Liver (tissue), 9 donors: ENCODE data around the gene DUXA. TPM values are rescaled to one million over a fixed set of nuclear protein-coding genes. Genes with fewer than 3 reads are reported as not detected.
"Not testable (repeated sequence)": the region's sequence is repeated elsewhere in the genome, so short reads cannot be mapped to it uniquely, and the experiment has no call there.

ENCODE experiments used
- DNase-seq: peaks from one replicate; pipeline ENCODE4 v3.0.0-alpha.2; 2017; ENCODE audit warnings: low spot score
- H3K27ac ChIP-seq, 2 donors: one replicate each; pipeline ENCODE4 v1.7.0; 2013; ENCODE audit warnings: inconsistent platforms in 2 of 2, low read length in 2 of 2, control low read depth in 1 of 2, low read depth in 1 of 2, mild to moderate bottlenecking in 1 of 2
- H3K27me3 ChIP-seq, 4 donors: one replicate each; pipeline versions ENCODE4 v1.6.1 to v1.7.0; 2013; ENCODE audit warnings: low read length in 3 of 4, inconsistent platforms in 1 of 4, mild to moderate bottlenecking in 1 of 4, moderate library complexity in 1 of 4; ENCODE audit not compliant: control insufficient read depth in 4 of 4, insufficient read depth in 4 of 4
- H3K36me3 ChIP-seq, 4 donors: one replicate each; pipeline versions ENCODE4 v1.6.1 to v1.7.0; 2013; ENCODE audit warnings: low read length in 3 of 4, mild to moderate bottlenecking in 3 of 4, low read depth in 1 of 4, moderate library complexity in 1 of 4; ENCODE audit not compliant: control insufficient read depth in 4 of 4, insufficient read depth in 3 of 4
- H3K4me1 ChIP-seq, 4 donors: one replicate each; pipeline versions ENCODE4 v1.6.1 to v1.7.0; 2013; ENCODE audit warnings: low read length in 3 of 4, mild to moderate bottlenecking in 3 of 4, moderate library complexity in 1 of 4; ENCODE audit not compliant: control insufficient read depth in 4 of 4, insufficient read depth in 4 of 4
- H3K4me3 ChIP-seq, 3 donors: one replicate each; pipeline versions ENCODE4 v1.6.1 to v1.7.0; 2013; ENCODE audit warnings: low read length in 3 of 3, control low read depth in 1 of 3, low read depth in 1 of 3, mild to moderate bottlenecking in 1 of 3
- H3K9ac ChIP-seq, 2 donors: one replicate each; pipeline ENCODE4 v1.7.0; 2013; ENCODE audit warnings: low read length in 2 of 2, mild to moderate bottlenecking in 2 of 2, moderate library complexity in 2 of 2, control low read depth in 1 of 2, low read depth in 1 of 2
- H3K9me3 ChIP-seq, 4 donors: one replicate each; pipeline versions ENCODE4 v1.6.1 to v1.7.0; 2013; ENCODE audit warnings: low read length in 3 of 4; ENCODE audit not compliant: control insufficient read depth in 4 of 4
- ATF3 ChIP-seq: IDR thresholded peaks from 2 replicates; pipeline ENCODE4 v1.6.1; 2016; ENCODE audit warnings: antibody characterized with exemption
- CTCF ChIP-seq: fragments of 150-350 bp; IDR thresholded peaks from 2 replicates; pipeline ENCODE4 v1.5.1; 2017; ENCODE audit warnings: improper control_type of control experiment, low read depth, low read length; ENCODE audit not compliant: missing input control
- EGR1 ChIP-seq, 2 donors: IDR thresholded peaks; 2 replicates each; pipeline ENCODE4 v1.6.1; 2016 to 2018; ENCODE audit warnings: antibody characterized with exemption in 2 of 2, low read depth in 2 of 2
- FOXA1 ChIP-seq: IDR thresholded peaks from 2 replicates; pipeline ENCODE4 v1.6.1; 2016; ENCODE audit warnings: antibody characterized with exemption
- GABPA ChIP-seq, 2 donors: IDR thresholded peaks in 1 of 2; conservative IDR thresholded peaks in 1 of 2; 2 replicates each; pipeline ENCODE4 v1.6.1; 2016; ENCODE audit warnings: antibody characterized with exemption in 2 of 2, mild to moderate bottlenecking in 1 of 2, moderate library complexity in 1 of 2
- HNF4G ChIP-seq: IDR thresholded peaks from 2 replicates; pipeline ENCODE4 v1.6.1; 2016; ENCODE audit warnings: antibody characterized with exemption
- JUND ChIP-seq, 2 donors: IDR thresholded peaks; 2 replicates each; pipeline ENCODE4 v1.6.1; 2016; ENCODE audit warnings: antibody characterized with exemption in 2 of 2
- MAX ChIP-seq: IDR thresholded peaks from 2 replicates; pipeline ENCODE4 v1.6.1; 2016; ENCODE audit warnings: antibody characterized with exemption
- RAD21 ChIP-seq, 2 donors: IDR thresholded peaks; 2 replicates each; pipeline ENCODE4 v1.6.1; 2016; ENCODE audit warnings: antibody characterized with exemption in 2 of 2, mild to moderate bottlenecking in 2 of 2
- REST ChIP-seq: IDR thresholded peaks from 2 replicates; pipeline ENCODE4 v1.6.1; 2016; ENCODE audit warnings: antibody characterized with exemption, mild to moderate bottlenecking
- RXRA ChIP-seq, 2 donors: IDR thresholded peaks; 2 replicates each; pipeline ENCODE4 v1.6.1; 2017 to 2018; ENCODE audit warnings: antibody characterized with exemption in 2 of 2, mild to moderate bottlenecking in 1 of 2
- TAF1 ChIP-seq: conservative IDR thresholded peaks from 2 replicates; pipeline ENCODE4 v1.6.1; 2016; ENCODE audit warnings: antibody characterized with exemption, mild to moderate bottlenecking
- YY1 ChIP-seq: IDR thresholded peaks from 2 replicates; pipeline ENCODE4 v1.6.1; 2016; ENCODE audit warnings: antibody characterized with exemption, mild to moderate bottlenecking
- ZBTB33 ChIP-seq: IDR thresholded peaks from 2 replicates; pipeline ENCODE4 v1.6.1; 2016; ENCODE audit warnings: antibody characterized with exemption
- WGBS: extraction: QIAGEN DNeasy Blood & Tissue Kit; methylation state at CpG from one replicate; pipeline ENCODE4 v1.1.7; 2013; 5-methylcytosine and 5-hydroxymethylcytosine counted together
- polyA plus RNA-seq, 2 donors: library from polyadenylated mRNA; stranded (reverse) in 1 of 2; unstranded in 1 of 2; fragments of 200-250 nt in 1 of 2; fragments of >200 nt in 1 of 2; fragmentation: Nextera tagmentation in 1 of 2; extraction: Ambion mirVana in 1 of 2; gene quantifications; one replicate each; pipeline versions ENCODE4 v1.2.1 to v1.2.3, GENCODE V29; 2013 to 2015
- total RNA-seq, 2 donors: library from RNA; depleted of rRNA; stranded (reverse); fragments of >200 nt; gene quantifications; one replicate each; pipeline ENCODE4 v1.2.3, GENCODE V29; 2014
- donor health status: healthy.
- donor health status: healthy.
- donor health status: healthy.
- donor health status: healthy.
- donor health status: healthy.

The DUXA gene
- total and polyA plus RNA-seq, 4 donors: not detected

GRCh38 chr19:57210381-57210780 is 43.1 kb upstream of the DUXA start:
- 84% methylated on average over 4 of the region's 4 CpGs for WGBS
- no peak overlapping the region for H3K27ac ChIP-seq
- H3K36me3 ChIP-seq: peaks cover 11 to 71% (median 56%) of the 10 kb centered on the region in 4 donors
- no peak for TF ChIP-seq ATF3
- no peak for TF ChIP-seq EGR1 (IDR thresholded peaks at IDR 0.05; ENCODE audit: low read depth in 2 of 2)
- TF ChIP-seq GABPA (IDR thresholded peaks at IDR 0.05 in 1 of 2, conservative IDR thresholded peaks at IDR 0.05 in 1 of 2): no peak
- TF ChIP-seq RAD21 (IDR thresholded peaks at IDR 0.05): no peak
- no peak for TF ChIP-seq YY1
- TF ChIP-seq ZBTB33: no peak
- TF ChIP-seq TAF1: no peak
- no peak for TF ChIP-seq HNF4G
- TF ChIP-seq CTCF: no peak
- no peak for TF ChIP-seq JUND (IDR thresholded peaks at IDR 0.05)
- no peak for TF ChIP-seq REST
- TF ChIP-seq FOXA1: no peak
- peak overlapping the region in 1 of 3 donors; percentile 8 for H3K4me3 ChIP-seq
- no peak overlapping the region for H3K9ac ChIP-seq
- no peaks in the 10 kb centered on the region for H3K4me1 ChIP-seq
- H3K27me3 ChIP-seq: no peaks in the 10 kb centered on the region
- H3K9me3 ChIP-seq: peaks cover 3 to 34% (median 25%) of the 10 kb centered on the region in 4 donors
- no peak for DNase-seq

GRCh38 chr19:57202160-57202559 is 34.9 kb upstream of the DUXA start:
- Histone ChIP-seq H3K27me3 (no peaks in the 10 kb centered on the region), H3K36me3 (peaks cover 1 to 50% (median 28%) of the 10 kb centered on the region in 4 donors), H3K27ac (no peak overlapping the region), H3K9me3 (peaks cover 0 to 2% (median 0%) of the 10 kb centered on the region in 4 donors), H3K4me1 (no peaks in the 10 kb centered on the region), H3K9ac (no peak overlapping the region), H3K4me3 (no peak overlapping the region)
- 92% methylated on average over 5 of the region's 5 CpGs for WGBS
- no peak for TF ChIP-seq TAF1
- no peak for TF ChIP-seq RAD21 (IDR thresholded peaks at IDR 0.05)
- no peak for TF ChIP-seq HNF4G
- no peak for TF ChIP-seq YY1
- TF ChIP-seq MAX: no peak
- no peak for TF ChIP-seq RXRA (IDR thresholded peaks at IDR 0.05)
- TF ChIP-seq FOXA1: no peak
- TF ChIP-seq GABPA (IDR thresholded peaks at IDR 0.05 in 1 of 2, conservative IDR thresholded peaks at IDR 0.05 in 1 of 2): no peak
- no peak for TF ChIP-seq CTCF
- DNase-seq: no peak

- not testable (repeated sequence) for H3K27me3 ChIP-seq, H3K4me1 ChIP-seq, H3K9ac ChIP-seq, H3K9me3 ChIP-seq, DNase-seq, H3K4me3 ChIP-seq, H3K27ac ChIP-seq
- H3K36me3 ChIP-seq: peaks cover 1 to 51% (median 37%) of the 10 kb centered on the region in 4 donors
- WGBS: 96% methylated on average over 6 of the region's 6 CpGs
These were observed 30.6 kb upstream of the DUXA start for GRCh38 chr19:57197874-57198273.
